Islet precursor cell (in vitro differentiated cells): ENCODE results near the gene DISP2.

Source experiments
- DNase-seq: peaks from one replicate; pipeline ENCODE4 v3.0.0-alpha.2; 2018

Gene DISP2

DNA sequence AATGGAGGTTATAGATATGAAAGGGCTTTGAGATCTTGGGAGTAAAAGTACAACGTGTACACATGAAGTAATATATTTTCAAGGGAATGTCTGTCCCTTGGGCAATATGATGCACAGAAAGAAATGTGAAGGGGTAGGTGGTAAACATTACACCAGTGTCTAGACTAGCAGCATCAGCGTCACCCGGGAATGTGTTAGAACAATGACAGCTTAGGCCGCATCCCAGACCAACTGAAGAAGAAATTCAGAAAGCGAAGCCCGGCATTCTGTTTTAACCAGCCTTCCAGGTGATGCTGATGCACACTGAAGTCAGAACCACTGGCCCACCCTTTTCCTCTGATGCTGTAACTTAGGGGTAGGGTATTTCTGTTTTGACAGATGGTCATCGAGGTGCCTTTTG lies 28.2 kb upstream of the DISP2 start:
- DNase-seq: no peak

- no peak for DNase-seq
These were observed 27.6 kb upstream of the DISP2 start for GRCh38 chr15:40330368-40330836.

DNA sequence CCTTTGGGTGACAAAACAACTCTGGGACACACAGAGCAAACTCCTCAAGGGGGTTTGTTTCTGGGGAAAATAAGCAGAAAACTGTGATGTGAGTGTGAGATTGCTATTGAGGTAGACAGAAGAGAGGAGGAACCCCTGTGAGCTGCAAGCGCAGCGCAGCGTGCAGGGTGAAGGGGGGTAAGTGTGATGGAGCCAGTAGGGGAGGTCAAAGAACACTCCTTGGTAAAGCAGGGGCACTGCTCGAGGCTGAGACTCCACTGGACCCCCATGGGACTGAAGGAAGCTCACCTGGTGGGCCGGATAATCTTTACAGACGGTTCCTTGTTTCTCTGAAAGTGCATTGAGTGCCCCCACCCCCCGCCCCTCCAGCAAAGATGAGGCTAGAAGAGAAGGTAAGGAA lies 27.0 kb upstream of the DISP2 start:
- DNase-seq: no peak

DNA sequence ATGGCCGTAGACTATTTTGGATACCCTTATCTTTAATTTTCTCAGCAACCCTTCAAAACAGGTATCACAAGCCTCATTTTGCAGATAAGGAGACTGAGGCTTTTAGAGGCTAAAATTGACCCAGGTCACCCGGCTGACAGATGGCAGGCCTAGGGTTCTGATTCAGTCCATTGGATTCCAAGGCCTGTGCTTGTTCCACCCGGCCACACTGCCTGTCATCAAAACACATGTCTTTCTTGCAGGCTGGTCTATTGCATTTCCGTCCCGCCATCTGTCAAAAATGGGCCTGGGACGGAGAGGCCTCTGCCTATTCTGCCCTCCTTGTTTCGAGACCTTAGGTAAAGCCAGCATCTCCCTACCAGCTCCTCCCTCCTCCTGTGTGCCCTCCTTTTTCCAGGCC lies 26.4 kb upstream of the DISP2 start:
- no peak for DNase-seq

DNA sequence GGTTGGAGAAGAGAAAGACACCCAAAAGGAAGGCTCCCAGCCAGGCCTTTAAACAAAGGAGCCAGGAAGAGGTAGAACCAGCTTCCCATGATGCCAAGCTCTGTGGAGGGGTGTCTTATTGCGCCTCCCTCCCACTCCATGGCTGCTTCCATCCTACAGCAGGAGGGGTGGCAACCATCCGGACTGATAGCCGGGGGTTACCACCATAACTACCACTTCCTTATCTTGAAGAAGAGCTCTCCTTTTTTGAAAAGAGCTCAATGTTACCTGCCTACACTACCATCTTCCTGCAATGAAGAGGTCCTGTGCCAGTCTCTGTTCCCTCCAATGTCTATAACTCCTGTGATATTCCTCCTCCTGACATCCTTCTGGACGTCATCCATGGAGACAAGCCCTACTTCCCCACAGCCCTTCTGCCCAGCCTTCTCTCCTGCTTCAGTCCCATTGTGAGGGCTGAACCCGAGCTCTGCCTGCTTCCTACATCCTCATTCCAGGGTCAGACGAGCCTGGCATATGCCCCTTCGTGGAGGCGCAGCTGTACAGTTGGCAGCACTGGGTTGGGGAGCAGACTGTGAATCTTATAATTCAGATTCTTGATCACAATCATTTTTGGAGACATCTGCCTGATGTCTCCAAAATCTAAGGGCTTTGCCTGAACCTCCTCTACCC lies 25.8 kb upstream of the DISP2 start:
- DNase-seq: no peak

- peak; percentile 87 for DNase-seq
These were observed 24.0 kb upstream of the DISP2 start for GRCh38 chr15:40333922-40334492.

DNA sequence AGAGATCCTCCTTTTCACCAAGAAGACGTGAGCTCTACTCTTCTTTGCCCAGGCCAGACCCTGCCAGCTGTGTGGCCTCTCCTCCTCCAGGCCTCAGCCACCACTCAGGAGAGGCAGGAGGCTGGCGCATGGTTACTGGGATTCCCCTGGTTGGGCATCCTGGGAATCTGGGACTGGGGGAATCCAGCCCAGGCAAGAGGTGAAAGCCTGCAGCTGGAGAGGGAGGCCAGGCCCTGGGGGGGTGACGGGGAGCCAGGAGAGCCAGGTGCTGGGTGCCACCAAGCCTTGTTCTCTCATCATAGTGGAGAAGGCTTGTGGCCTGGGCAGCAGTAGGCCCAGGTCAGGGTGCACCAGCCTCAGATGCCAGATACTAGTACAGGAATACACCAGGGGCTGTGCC lies 23.5 kb upstream of the DISP2 start:
- no peak for DNase-seq

GRCh38 chr15:40334941-40335795 lies 22.9 kb upstream of the DISP2 start:
- DNase-seq: peak; percentile 78

GRCh38 chr15:40335938-40336743 lies 21.9 kb upstream of the DISP2 start:
- no peak for DNase-seq

- no peak for DNase-seq
These were observed 21.3 kb upstream of the DISP2 start for GRCh38 chr15:40336744-40337122.

DNA sequence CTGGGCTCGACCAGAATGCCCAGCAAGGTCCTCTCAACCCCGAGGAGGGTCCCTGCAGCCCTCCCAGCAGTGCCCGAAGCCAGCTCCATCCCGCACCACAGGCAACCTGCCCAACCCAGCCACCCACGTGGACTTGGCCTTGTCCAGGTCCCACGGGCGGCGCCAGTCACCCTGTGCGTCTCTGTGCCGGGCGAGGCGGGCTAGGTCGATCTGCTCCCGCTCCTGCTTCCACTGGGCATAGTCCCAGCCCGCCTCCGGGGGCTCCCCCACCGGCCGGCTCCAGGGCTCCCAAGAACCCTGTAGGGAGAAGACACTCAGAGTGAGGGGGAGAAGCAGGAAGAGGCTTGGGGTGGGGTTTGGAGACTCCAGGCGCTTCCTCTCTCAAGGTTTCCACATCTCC lies 20.4 kb upstream of the DISP2 start:
- DNase-seq: no peak

- DNase-seq: peak; percentile 89
These were observed 19.9 kb upstream of the DISP2 start for GRCh38 chr15:40338041-40338657.

- peak; percentile 92 for DNase-seq
These were observed 18.9 kb upstream of the DISP2 start for GRCh38 chr15:40338921-40339620.

DNA sequence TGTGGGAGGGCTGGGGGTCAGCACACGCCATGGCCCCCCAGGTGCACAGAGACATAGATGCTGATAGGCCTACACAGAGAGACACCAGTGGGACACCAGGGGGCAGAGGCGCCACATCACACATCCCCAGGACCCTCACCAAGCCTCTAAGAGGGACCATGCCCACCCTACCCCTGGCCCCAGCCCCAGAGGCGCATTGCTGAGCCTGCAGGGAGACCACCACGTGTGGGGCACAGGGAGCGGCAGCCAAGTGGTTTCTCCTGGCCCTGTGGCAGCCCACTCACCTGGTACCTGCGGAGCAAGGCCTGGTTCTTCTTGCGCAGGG lies 18.4 kb upstream of the DISP2 start:
- DNase-seq: no peak

DNA sequence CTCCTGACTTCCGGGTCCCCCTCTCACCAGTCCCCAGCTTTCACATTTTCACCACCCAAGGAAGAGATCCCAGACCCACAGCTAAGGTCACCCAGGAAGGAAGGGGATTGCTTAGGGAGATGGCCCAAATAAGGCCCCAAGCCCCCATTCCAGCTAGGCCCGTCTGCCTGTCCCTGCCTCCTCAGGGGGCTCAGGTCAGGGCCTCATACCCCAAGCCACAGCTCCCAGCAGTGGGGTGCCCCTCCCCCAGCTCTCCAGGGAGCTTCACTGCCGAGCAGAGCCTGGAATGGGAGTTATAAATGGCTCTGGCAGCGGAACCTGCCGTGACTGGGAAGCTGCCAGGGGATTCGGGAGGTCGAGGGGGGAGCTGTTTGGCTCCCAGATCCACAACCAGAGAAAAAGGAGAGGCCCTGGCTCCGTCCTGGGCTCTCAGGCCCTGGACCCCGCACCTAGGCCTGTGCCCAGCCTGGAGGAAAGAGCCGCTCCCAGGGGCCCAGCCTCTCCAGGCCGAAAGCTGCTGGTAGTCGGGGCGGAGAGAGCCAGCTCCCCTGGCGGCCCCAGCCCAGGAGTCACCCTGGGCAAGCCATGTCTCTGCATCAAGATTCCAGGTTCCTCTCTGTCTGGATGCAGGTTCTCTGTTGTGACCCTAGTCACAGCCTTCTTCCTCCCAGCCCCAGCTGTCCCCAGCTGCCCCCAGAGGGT lies 17.8 kb upstream of the DISP2 start:
- DNase-seq: no peak

DNA sequence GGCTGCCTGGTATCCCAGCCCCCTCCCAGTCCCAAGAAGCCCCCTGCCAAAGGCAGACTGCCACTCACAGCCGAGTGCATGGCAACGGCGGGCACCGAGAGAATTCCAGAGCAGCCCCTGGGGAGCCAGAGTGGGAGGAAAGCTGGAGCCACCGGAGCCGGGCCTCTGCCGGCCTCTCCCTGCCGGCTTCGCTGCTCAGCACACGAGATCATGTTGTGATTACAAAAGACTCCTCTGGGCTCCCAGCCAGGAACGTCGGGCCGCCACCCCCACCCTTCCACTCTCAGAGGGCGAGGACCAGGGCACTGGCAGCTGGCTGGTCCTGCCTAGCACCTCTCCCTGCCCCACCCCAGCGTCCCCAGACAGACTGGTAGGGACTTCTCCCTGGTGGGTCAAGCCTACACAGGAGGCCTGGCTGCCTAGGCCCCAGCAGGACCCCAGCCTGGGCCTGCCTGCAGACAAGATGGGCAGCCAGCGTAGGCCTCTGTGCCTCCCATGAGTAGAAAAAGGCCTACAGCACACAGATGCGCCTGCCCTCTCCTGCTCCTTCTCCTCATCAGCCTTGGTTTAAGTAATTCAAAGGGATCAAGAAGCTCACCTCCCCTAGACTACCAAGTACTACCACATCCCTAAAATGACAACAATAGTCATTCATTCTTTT lies 17.1 kb upstream of the DISP2 start, which contains the start of gene CCDC9B:
TSS of gene CCDC9B (minus strand) at position 200 of the 661 bp plus-strand sequence. CDS start at position 80, 120 bp downstream.
- no peak for DNase-seq

DNA sequence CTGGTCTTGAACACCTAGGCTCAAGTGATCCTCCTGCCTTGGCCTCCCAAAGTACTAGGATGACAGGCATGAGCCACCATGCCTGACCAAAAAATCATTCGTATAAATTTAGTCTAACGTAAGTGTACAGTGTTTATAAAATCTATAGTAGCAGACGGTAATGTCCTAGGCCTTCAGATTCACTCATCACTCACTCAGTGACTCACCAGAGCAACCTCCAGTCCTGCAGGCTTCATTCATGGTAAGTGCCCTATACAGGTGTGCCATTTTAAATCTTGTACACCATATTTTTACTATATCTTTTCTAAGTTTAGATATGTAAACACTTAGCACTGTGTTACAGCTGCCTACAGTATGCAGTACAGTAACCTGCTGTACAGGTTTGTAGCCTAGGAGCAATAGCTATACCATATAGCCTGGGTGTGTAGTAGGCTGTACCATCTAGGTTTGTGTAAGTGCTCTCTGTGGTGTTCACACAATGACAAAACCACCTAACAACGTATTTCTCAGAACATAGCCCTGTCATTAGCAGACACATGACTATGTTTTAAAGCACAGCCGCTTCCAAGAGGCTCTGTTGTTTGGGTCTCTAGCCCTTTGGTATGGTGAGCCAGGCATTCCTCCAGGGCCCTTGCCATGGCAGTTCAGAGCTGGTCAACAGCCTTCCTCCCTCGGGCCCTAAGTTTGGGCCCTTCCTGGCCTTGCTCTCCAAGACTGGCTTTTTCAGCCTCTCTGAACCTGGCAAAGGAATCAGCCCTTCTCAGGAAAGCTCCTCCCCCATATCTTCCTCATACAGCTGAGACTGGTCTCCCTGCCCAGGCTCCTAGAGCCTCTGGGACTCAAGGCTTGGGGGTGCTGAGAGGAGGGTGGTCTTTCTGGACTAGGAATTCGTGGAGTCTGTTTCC lies 15.4 kb upstream of the DISP2 start:
- DNase-seq: no peak

GRCh38 chr15:40343512-40343911 lies 14.5 kb upstream of the DISP2 start:
- DNase-seq: no peak

GRCh38 chr15:40344217-40344616 lies 13.8 kb upstream of the DISP2 start:
- DNase-seq: no peak

- no peak for DNase-seq
These were observed 13.3 kb upstream of the DISP2 start for GRCh38 chr15:40344631-40345120.
